A549 (cell line): ENCODE results near the gene TRABD2A. TPM values are rescaled to one million over a fixed set of nuclear protein-coding genes. Genes with fewer than 3 reads are reported as not detected.

ENCODE experiments used
- ATAC-seq, 2 experiments: fragments of 200-7000 bp in 1 of 2; fragments of >200 bp in 1 of 2; cut with Nextera tagmentation in 1 of 2; cut with Tn5 transposase in 1 of 2; 3 replicates each; pipeline versions ENCODE4 v1.8.0 to v1.9.1; 2018 to 2020; ENCODE audit warnings: mild to moderate bottlenecking in 1 of 2, moderate library complexity in 1 of 2
- CTCF ChIA-PET: fragments of 300-600 bp; sonication (Branson Sonifier 250); formaldehyde crosslinking; extraction: SDS; loops from one replicate; lab custom pipeline; 2021; ENCODE audit warnings: antibody characterized with exemption, inconsistent platforms; lab: Yijun Ruan, JAX
- POLR2A ChIA-PET: fragments of 350-600 bp; formaldehyde crosslinking; extraction: SDS; loops from one replicate; lab custom pipeline; 2021; ENCODE audit warnings: antibody characterized with exemption, inconsistent platforms; lab: Yijun Ruan, JAX
- DNase-seq, 2 experiments: peaks; one replicate each; pipeline versions ENCODE4 v3.0.0 to v3.0.0-alpha.2; 2011 to 2016; ENCODE audit warnings: low read depth in 1 of 2, low spot score in 1 of 2
- FAIRE-seq: peaks from 2 replicates; lab custom pipeline; 2011; peaks lifted over from hg19 to GRCh38; lab: Jason Lieb, UNC
- H3K27ac ChIP-seq, 2 experiments: fragments of >200 bp; sonication (Bioruptor Twin); formaldehyde crosslinking; 3 replicates each; pipeline ENCODE4 v1.5.1; 2016 to 2017
- H3K4me1 ChIP-seq: fragments of >200 bp; sonication (Bioruptor Twin); formaldehyde crosslinking; 3 replicates; pipeline ENCODE4 v1.6.1; 2016
- H3K4me2 ChIP-seq: fragments of >200 bp; sonication (Bioruptor Twin); formaldehyde crosslinking; 3 replicates; pipeline ENCODE4 v1.6.1; 2016
- H3K4me3 ChIP-seq: fragments of >200 bp; sonication (Bioruptor Twin); formaldehyde crosslinking; 3 replicates; pipeline ENCODE4 v1.5.1; 2016
- H3K9me3 ChIP-seq: fragments of >200 bp; sonication (Bioruptor Twin); formaldehyde crosslinking; 3 replicates; pipeline ENCODE4 v1.6.1; 2016
- BHLHE40 ChIP-seq: IDR thresholded peaks from 2 replicates; pipeline ENCODE4 v1.6.1; 2012; ENCODE audit warnings: low read depth, low read length, inconsistent platforms
- CBX2 ChIP-seq: fragments of 200-600 bp; sonication (generic); IDR thresholded peaks from 2 replicates; pipeline ENCODE4 v1.6.1; 2016; ENCODE audit warnings: low read depth, mild to moderate bottlenecking, borderline replicate concordance
- CHD4 ChIP-seq: fragments of 200-600 bp; sonication (generic); IDR thresholded peaks from 2 replicates; pipeline ENCODE4 v1.6.1; 2016; ENCODE audit warnings: antibody characterized with exemption, mild to moderate bottlenecking, borderline replicate concordance
- CTCF ChIP-seq: fragments of >200 bp; sonication (Bioruptor Twin); formaldehyde crosslinking; IDR thresholded peaks from 3 replicates; pipeline ENCODE4 v1.5.1; 2016
- EHMT2 ChIP-seq: fragments of 200-600 bp; sonication (generic); IDR thresholded peaks from 2 replicates; pipeline ENCODE4 v1.6.1; 2016; ENCODE audit warnings: antibody characterized with exemption, low read depth, mild to moderate bottlenecking, moderate library complexity
- FOSB ChIP-seq: fragments of 250-450 bp; sonication (Bioruptor Pico); IDR thresholded peaks from 2 replicates; pipeline ENCODE4 v1.5.0; 2020; ENCODE audit warnings: mild to moderate bottlenecking, moderate library complexity
- GATA3 ChIP-seq: IDR thresholded peaks from 2 replicates; pipeline ENCODE4 v1.6.1; 2012; ENCODE audit warnings: borderline replicate concordance
- HDAC2 ChIP-seq: fragments of 200-600 bp; sonication (generic); IDR thresholded peaks from 2 replicates; pipeline ENCODE4 v1.6.1; 2016
- HES2 ChIP-seq: fragments of >200 bp; sonication (Bioruptor Twin); formaldehyde crosslinking; IDR thresholded peaks from 2 replicates; pipeline ENCODE4 v1.6.1; 2016
- HOXA7 ChIP-seq: fragments of 250-450 bp; sonication (Bioruptor Pico); IDR thresholded peaks from 2 replicates; pipeline ENCODE4 v1.5.0; 2020; ENCODE audit warnings: mild to moderate bottlenecking, moderate library complexity
- HOXB13 ChIP-seq: fragments of 250-450 bp; sonication (Bioruptor Pico); IDR thresholded peaks from 2 replicates; pipeline ENCODE4 v1.5.0; 2020; ENCODE audit warnings: low read depth, mild to moderate bottlenecking, moderate library complexity
- HOXB5 ChIP-seq: fragments of 250-450 bp; sonication (Bioruptor Pico); IDR thresholded peaks from 2 replicates; pipeline ENCODE4 v1.5.0; 2020; ENCODE audit warnings: mild to moderate bottlenecking, moderate library complexity
- JUNB ChIP-seq: fragments of >200 bp; sonication (Bioruptor Twin); formaldehyde crosslinking; IDR thresholded peaks from 2 replicates; pipeline ENCODE4 v1.6.1; 2016
- KDM1A ChIP-seq: fragments of 200-600 bp; sonication (generic); IDR thresholded peaks from 2 replicates; pipeline ENCODE4 v1.6.1; 2016; ENCODE audit warnings: low read depth, mild to moderate bottlenecking
- KDM5A ChIP-seq: fragments of 200-600 bp; sonication (generic); IDR thresholded peaks from 2 replicates; pipeline ENCODE4 v1.6.1; 2016; ENCODE audit warnings: antibody characterized with exemption, mild to moderate bottlenecking
- MAZ ChIP-seq: fragments of 150-350 bp; IDR thresholded peaks from 2 replicates; pipeline ENCODE4 v1.6.1; 2014; ENCODE audit warnings: antibody characterized with exemption, low read depth, low read length, borderline replicate concordance
- NPAS2 ChIP-seq: fragments of 250-450 bp; sonication (Bioruptor Pico); IDR thresholded peaks from 2 replicates; pipeline ENCODE4 v1.8.0; 2022; ENCODE audit warnings: mild to moderate bottlenecking, moderate library complexity, borderline replicate concordance
- PBX3 ChIP-seq: IDR thresholded peaks from 2 replicates; pipeline ENCODE4 v1.6.1; 2012
- PHF8 ChIP-seq: fragments of 200-600 bp; sonication (generic); IDR thresholded peaks from 2 replicates; pipeline ENCODE4 v1.6.1; 2016; ENCODE audit warnings: low read depth, mild to moderate bottlenecking, antibody characterized with exemption, moderate library complexity, borderline replicate concordance
- POLR2A ChIP-seq: IDR thresholded peaks from 2 replicates; pipeline ENCODE4 v1.6.1; 2012; ENCODE audit warnings: mild to moderate bottlenecking, low read length
- POLR2AphosphoS2 ChIP-seq: conservative IDR thresholded peaks from 2 replicates; pipeline ENCODE4 v1.6.1; 2012; ENCODE audit warnings: low read length, improper control_type of control experiment, inconsistent platforms
- RCOR1 ChIP-seq: fragments of 150-350 bp; IDR thresholded peaks from 2 replicates; pipeline ENCODE4 v1.6.1; 2014; ENCODE audit warnings: antibody characterized with exemption, low read length, low read depth
- RFX5 ChIP-seq: fragments of 450-650 bp; IDR thresholded peaks from 2 replicates; pipeline ENCODE4 v1.7.1; 2014; ENCODE audit warnings: antibody characterized with exemption, mild to moderate bottlenecking, moderate library complexity
- SMC3 ChIP-seq: fragments of >200 bp; sonication (Bioruptor Twin); formaldehyde crosslinking; IDR thresholded peaks from 3 replicates; pipeline ENCODE4 v1.6.1; 2018; ENCODE audit warnings: inconsistent platforms
- ZSCAN20 ChIP-seq: fragments of 250-450 bp; sonication (Bioruptor Pico); IDR thresholded peaks from 2 replicates; pipeline ENCODE4 v1.8.0; 2022; ENCODE audit warnings: mild to moderate bottlenecking, moderate library complexity
- WGBS: methylation state at CpG from one replicate; pipeline ENCODE4 v1.1.6; 2017; ENCODE audit errors: missing lambda C conversion rate; 5-methylcytosine and 5-hydroxymethylcytosine counted together
- polyA plus RNA-seq, 4 experiments: library from polyadenylated mRNA; depleted of rRNA in 3 of 4; stranded (reverse); fragments of >200 nt; fragmentation: RNase III in 1 of 4; extraction: RNeasy Plus Mini Kit Qiagen cat#74134 plus additional on column Dnase treatment in 1 of 4; gene quantifications; 2 replicates in 3 of 4; 3 replicates in 1 of 4; pipeline ENCODE4 v1.2.3, GENCODE V29; 2011 to 2017

Gene TRABD2A
- polyA plus RNA-seq, 2 of the 4 experiments (the other 2 are of a cell fraction): 6.1 to 7.1 TPM

DNA sequence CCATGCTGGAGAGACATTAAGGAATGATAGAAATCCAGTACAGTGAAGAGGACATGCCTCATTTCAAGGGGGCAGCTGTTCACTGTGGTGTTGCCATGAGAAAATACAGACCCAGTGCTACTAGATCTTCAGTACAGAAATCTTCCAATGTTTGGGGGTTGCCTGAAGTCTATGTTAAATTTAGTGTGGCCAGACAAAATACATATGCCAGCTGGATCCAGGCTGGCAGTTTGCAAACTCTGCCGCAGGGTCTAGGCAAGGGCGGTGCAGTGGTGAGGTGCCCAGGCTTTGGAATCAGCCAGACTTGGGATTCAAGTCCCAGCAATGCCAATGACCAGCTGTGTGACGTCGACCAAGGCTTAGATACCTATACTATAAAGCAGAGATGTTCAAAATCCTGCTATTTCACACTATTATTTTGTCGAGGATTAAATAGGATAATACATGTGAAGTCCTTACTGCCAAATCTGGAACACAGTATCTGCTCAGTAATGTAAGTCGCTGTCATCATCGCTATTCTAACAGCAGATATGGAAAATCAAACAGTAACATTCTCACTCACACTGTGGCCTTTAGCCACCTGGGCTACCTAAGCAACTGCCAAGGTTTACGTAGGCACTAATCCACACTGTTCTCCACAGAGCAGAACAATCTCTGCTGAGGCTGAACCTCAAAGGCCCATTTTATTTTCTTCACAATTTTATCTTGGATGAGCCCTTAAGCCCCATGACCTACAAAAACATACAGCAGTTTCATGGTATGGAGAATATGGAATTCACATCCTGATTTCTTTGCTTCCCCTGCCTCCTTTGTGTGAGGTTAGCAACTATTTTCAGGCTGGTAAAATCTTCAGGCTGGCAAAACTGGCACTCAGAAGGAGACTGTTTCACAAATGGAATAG is 18.7 kb upstream of the TRABD2A start:
- TF ChIP-seq CHD4: no peak
- TF ChIP-seq RCOR1: no peak
- TF ChIP-seq HES2: no peak
- TF ChIP-seq POLR2A: no peak
- TF ChIP-seq CBX2: no peak
- no peak for TF ChIP-seq ZSCAN20
- no peak for TF ChIP-seq HDAC2
- no peak for TF ChIP-seq KDM5A
- no peak for TF ChIP-seq CTCF
- TF ChIP-seq GATA3: no peak
- no peak for TF ChIP-seq PHF8
- no peak for TF ChIP-seq PBX3
- no peak for TF ChIP-seq BHLHE40
- TF ChIP-seq, all 56 proteins: peak for 0
- Histone ChIP-seq H3K4me3 (no peak overlapping the region), H3K4me2 (no peak overlapping the region), H3K27ac (peak overlapping the region in 1 of 2 experiments; percentile 68; a peak in 3 of 6 replicates), H3K4me1 (peaks cover 25% of the 10 kb centered on the region), H3K9me3 (no peaks in the 10 kb centered on the region)
- POLR2A ChIA-PET: interaction anchor here (0.7 kb wide), 1 partner anchor 26 kb away, joined by 3 read pairs; no protein-coding TSS in a partner anchor
- no peak for ATAC-seq
- no peak for DNase-seq
- 90% methylated on average over 8 of the region's 8 CpGs for WGBS
- CTCF ChIA-PET: interaction anchor here (0.6 to 9.9 kb wide), 6 partner anchors 12 to 167 kb away, joined by 3 to 178 read pairs (median 4); no protein-coding TSS in a partner anchor
- FAIRE-seq: no peak

- Histone ChIP-seq H3K9me3 (no peaks in the 10 kb centered on the region), H3K4me3 (no peak overlapping the region), H3K4me2 (peak overlapping the region; percentile 26; the same call in 2 of the 3 replicates), H3K27ac (peak overlapping the region; percentile 32 to 68; a peak in 4 of 6 replicates), H3K4me1 (peaks cover 20% of the 10 kb centered on the region)
- ChIA-PET POLR2A (interaction anchor here (1.3 to 1.4 kb wide), 3 partner anchors 9 to 28 kb away, joined by 5 to 8 read pairs (median 8); no protein-coding TSS in a partner anchor), CTCF (interaction anchor here (1.4 to 2.5 kb wide), 3 partner anchors 13 to 28 kb away, joined by 3 to 12 read pairs (median 5); no protein-coding TSS in a partner anchor)
- no peak for TF ChIP-seq JUNB
- no peak for TF ChIP-seq PHF8
- ATAC-seq: no peak
- 30% methylated on average over 1 of the region's 1 CpG for WGBS
- no peak for DNase-seq
- no peak for FAIRE-seq
Observed at GRCh38 chr2:84897773-84898172, 16.9 kb upstream of the TRABD2A start.

DNA sequence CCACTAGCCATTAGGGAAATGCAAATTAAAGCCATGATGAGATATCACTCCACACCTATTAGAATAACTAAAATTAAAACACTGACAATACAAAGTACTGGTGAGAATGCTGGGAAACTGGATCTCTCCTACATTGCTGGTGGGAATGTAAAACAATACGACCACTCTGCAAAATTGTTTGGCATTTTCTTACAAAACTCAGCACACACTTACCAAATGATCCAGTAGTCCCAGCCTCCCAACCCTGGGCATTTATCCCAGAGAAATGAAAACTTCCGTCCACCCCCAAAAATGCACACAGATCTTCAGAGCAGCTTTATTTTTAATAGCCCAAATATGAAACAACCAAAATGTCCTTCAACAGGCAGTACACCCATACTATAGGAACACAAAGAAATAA is 15.7 kb upstream of the TRABD2A start:
- Histone ChIP-seq H3K4me1 (peaks cover 20% of the 10 kb centered on the region), H3K4me3 (no peak overlapping the region), H3K4me2 (no peak overlapping the region), H3K9me3 (no peaks in the 10 kb centered on the region), H3K27ac (peak overlapping the region in 1 of 2 experiments; percentile 68; a peak in 1 of 6 replicates)
- FAIRE-seq (no peak), DNase-seq (no peak), ATAC-seq (no peak)
- ChIA-PET POLR2A (interaction anchor here (1.3 kb wide), 1 partner anchor 9 kb away, joined by 3 read pairs; the partner anchor contains the start of gene TMSB10), CTCF (no interaction called here)
- TF ChIP-seq FOSB (CRISPR knock-in tag): no peak
- no peak for TF ChIP-seq HOXA7 (CRISPR knock-in tag)
- no peak for TF ChIP-seq HOXB13 (CRISPR knock-in tag)
- TF ChIP-seq MAZ: no peak
- no peak for TF ChIP-seq NPAS2 (CRISPR knock-in tag)
- no peak for TF ChIP-seq KDM1A
- TF ChIP-seq GATA3: no peak
- no peak for TF ChIP-seq JUNB
- no peak for TF ChIP-seq POLR2AphosphoS2
- TF ChIP-seq EHMT2: no peak
- no peak for TF ChIP-seq RFX5
- no peak for TF ChIP-seq PHF8
- TF ChIP-seq HOXB5 (CRISPR knock-in tag): no peak
- TF ChIP-seq SMC3: no peak
- 92% methylated on average over 2 of the region's 2 CpGs for WGBS
